ENCODE measurements around the gene MYO5B. TPM values are rescaled to one million over a fixed set of nuclear protein-coding genes. Genes with fewer than 3 reads are reported as not detected.

MYO5B gene
- total RNA-seq, 4 donors from 2014 or later = 0.05 to 0.60 (median 0.35) TPM

GRCh38 chr18:50155406-50155805, 39.5 kb downstream of the MYO5B start:
- ATAC-seq (no peak), DNase-seq (no peak)
- TF ChIP-seq POLR2A (IDR thresholded peaks at IDR 0.05) (no peak), CTCF (IDR thresholded peaks at IDR 0.05 in 4 of 5, conservative IDR thresholded peaks at IDR 0.05 in 1 of 5) (no peak)
- H3K9me3 ChIP-seq = no peaks in the 10 kb centered on the region
- no peaks in the 10 kb centered on the region for H3K4me1 ChIP-seq
- intact Hi-C loops (cut with DNase I; ENCODE audit: low total_unique reads) (no loop called here), in situ Hi-C loops (cut with MboI; ENCODE audit: low sequenced_read_pairs in 4 of 4) (no loop called here)
- H3K36me3 ChIP-seq = no peaks in the 10 kb centered on the region
- no peak overlapping the region for H3K4me3 ChIP-seq
- no peak overlapping the region for H3K27ac ChIP-seq
- no peaks in the 10 kb centered on the region for H3K27me3 ChIP-seq

DNA sequence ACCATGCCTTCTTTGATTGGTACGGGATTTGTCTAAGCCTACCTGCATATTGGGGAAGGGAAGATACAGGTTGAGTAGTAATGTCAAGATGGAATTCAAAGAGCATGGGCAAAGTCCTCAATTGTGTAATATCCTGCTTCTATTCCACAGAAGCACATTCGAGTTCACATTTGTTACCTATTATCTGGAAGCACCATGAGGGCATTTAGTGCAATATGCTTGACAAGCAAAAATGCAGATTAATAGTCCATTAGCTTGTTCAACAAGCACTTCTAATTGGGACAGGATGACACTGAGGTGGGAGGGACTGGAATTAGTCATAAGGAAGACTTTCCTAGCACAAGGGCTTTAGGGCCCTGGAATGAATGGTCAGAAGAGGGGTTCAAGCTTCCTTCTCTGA, 40.5 kb downstream of the MYO5B start:
- Histone ChIP-seq H3K27ac (no peak overlapping the region), H3K4me1 (no peaks in the 10 kb centered on the region), H3K4me3 (no peak overlapping the region), H3K27me3 (no peaks in the 10 kb centered on the region), H3K36me3 (no peaks in the 10 kb centered on the region), H3K9me3 (no peaks in the 10 kb centered on the region)
- intact Hi-C loops (cut with DNase I; ENCODE audit: low total_unique reads) = no loop called here
- TF ChIP-seq CTCF (IDR thresholded peaks at IDR 0.05 in 4 of 5, conservative IDR thresholded peaks at IDR 0.05 in 1 of 5) (no peak), POLR2A (IDR thresholded peaks at IDR 0.05) (no peak)
- in situ Hi-C loops (cut with MboI; ENCODE audit: low sequenced_read_pairs in 4 of 4) = no loop called here
- ATAC-seq = no peak
- DNase-seq = no peak

DNA sequence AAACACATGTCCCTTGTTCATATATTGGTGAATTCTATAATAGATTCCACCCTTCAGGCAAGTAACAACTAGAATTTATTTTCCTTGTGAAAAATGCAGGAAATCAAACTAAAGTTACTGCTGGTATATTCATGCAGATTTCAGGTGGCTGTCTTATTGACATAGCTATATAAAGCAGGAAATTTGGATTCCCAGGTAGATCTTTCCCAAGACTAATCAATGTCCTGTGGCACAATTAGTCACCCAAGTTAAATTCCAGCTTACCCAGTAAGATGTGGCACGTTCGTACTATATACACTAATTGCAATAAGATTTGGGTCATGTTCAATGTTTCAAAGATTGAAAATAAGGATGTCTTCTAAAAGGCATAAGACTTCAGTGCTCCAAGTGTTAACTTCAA, 42.0 kb downstream of the MYO5B start:
- intact Hi-C loops (cut with DNase I; ENCODE audit: low total_unique reads) = no loop called here

GRCh38 chr18:50151926-50152325, 43.0 kb downstream of the MYO5B start:
- no peak overlapping the region for H3K27ac ChIP-seq
- ATAC-seq (no peak), DNase-seq (no peak)
- no peaks in the 10 kb centered on the region for H3K36me3 ChIP-seq
- TF ChIP-seq POLR2A (IDR thresholded peaks at IDR 0.05) (no peak), CTCF (IDR thresholded peaks at IDR 0.05 in 4 of 5, conservative IDR thresholded peaks at IDR 0.05 in 1 of 5) (no peak)
- in situ Hi-C loops (cut with MboI; ENCODE audit: low sequenced_read_pairs in 4 of 4) (no loop called here), intact Hi-C loops (cut with DNase I; ENCODE audit: low total_unique reads) (no loop called here)
- H3K4me1 ChIP-seq = no peaks in the 10 kb centered on the region
- H3K9me3 ChIP-seq = no peaks in the 10 kb centered on the region
- no peaks in the 10 kb centered on the region for H3K27me3 ChIP-seq
- no peak overlapping the region for H3K4me3 ChIP-seq

More for the DNA sequence above, 42.0 kb downstream of the MYO5B start:
- no peaks in the 10 kb centered on the region for H3K36me3 ChIP-seq
- no peak overlapping the region for H3K4me3 ChIP-seq
- in situ Hi-C loops (cut with MboI; ENCODE audit: low sequenced_read_pairs in 4 of 4) = no loop called here
- no peak for DNase-seq
- H3K27me3 ChIP-seq = no peaks in the 10 kb centered on the region
- H3K4me1 ChIP-seq = no peaks in the 10 kb centered on the region
- ATAC-seq = no peak
- TF ChIP-seq CTCF (IDR thresholded peaks at IDR 0.05 in 4 of 5, conservative IDR thresholded peaks at IDR 0.05 in 1 of 5) (no peak), POLR2A (IDR thresholded peaks at IDR 0.05) (no peak)
- H3K27ac ChIP-seq = no peak overlapping the region
- H3K9me3 ChIP-seq = no peaks in the 10 kb centered on the region

DNA sequence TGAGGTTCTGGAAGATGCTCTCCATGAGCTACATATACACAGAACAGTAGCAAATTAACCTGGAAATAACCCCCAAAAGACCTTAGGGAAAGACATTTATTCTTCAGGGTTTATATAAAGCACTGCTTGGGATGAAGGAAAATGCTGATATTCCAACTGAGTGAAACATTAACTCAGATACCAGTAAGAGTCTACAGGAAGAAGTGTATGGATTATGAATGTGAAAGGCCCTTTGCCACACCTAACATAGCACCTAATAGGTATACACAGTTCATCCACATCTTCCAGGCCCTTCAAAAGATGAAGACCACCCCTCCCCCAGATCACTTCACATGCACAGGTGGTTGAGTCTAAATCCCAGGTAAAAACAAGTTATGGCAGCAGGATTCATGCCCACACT, 50.4 kb downstream of the MYO5B start:
- in situ Hi-C loops (cut with MboI; ENCODE audit: low sequenced_read_pairs in 4 of 4) (no loop called here), intact Hi-C loops (cut with DNase I; ENCODE audit: low total_unique reads) (no loop called here)
- Histone ChIP-seq H3K4me1 (no peaks in the 10 kb centered on the region), H3K36me3 (no peaks in the 10 kb centered on the region), H3K4me3 (no peak overlapping the region), H3K27ac (no peak overlapping the region), H3K27me3 (peaks cover 0 to 8% (median 0%) of the 10 kb centered on the region in 3 donors), H3K9me3 (no peaks in the 10 kb centered on the region)
- DNase-seq (no peak), ATAC-seq (no peak)
- TF ChIP-seq CTCF (IDR thresholded peaks at IDR 0.05 in 4 of 5, conservative IDR thresholded peaks at IDR 0.05 in 1 of 5) (no peak), POLR2A (IDR thresholded peaks at IDR 0.05) (no peak)
